BJ (cell line): Measurements from ENCODE around the gene NEDD9. TPM values are rescaled to one million over a fixed set of nuclear protein-coding genes. Genes with fewer than 3 reads are reported as not detected.

Experiments
- CTCF ChIA-PET: fragments of 350-600 bp; formaldehyde crosslinking; extraction: SDS; loops from one replicate; lab custom pipeline; 2021; ENCODE audit warnings: antibody characterized with exemption, inconsistent platforms; lab: Yijun Ruan, JAX
- POLR2A ChIA-PET: fragments of 300-600 bp; sonication (Branson Sonifier 250); formaldehyde crosslinking; extraction: SDS; loops from one replicate; lab custom pipeline; 2021; ENCODE audit warnings: antibody characterized with exemption; lab: Charles Lee
- DNase-seq: peaks from one replicate; pipeline ENCODE4 v3.0.0-alpha.2; 2011; ENCODE audit warnings: low read depth
- H3K27me3 ChIP-seq: 2 replicates; pipeline ENCODE4 v1.6.0; 2011; ENCODE audit warnings: low read length; ENCODE audit not compliant: control insufficient read depth, insufficient read depth
- H3K36me3 ChIP-seq: 2 replicates; pipeline ENCODE4 v1.5.1; 2011; ENCODE audit warnings: low read length; ENCODE audit not compliant: control insufficient read depth, insufficient read depth
- H3K4me3 ChIP-seq: 2 replicates; pipeline ENCODE4 v1.5.1; 2011; ENCODE audit warnings: low read depth, mild to moderate bottlenecking, control low read depth, low read length
- CTCF ChIP-seq: IDR thresholded peaks from 2 replicates; pipeline ENCODE4 v1.5.1; 2011; ENCODE audit warnings: low read depth, mild to moderate bottlenecking, control low read depth, inconsistent platforms, low read length, moderate library complexity; ENCODE audit not compliant: insufficient read depth
- polyA plus RNA-seq: library from polyadenylated mRNA; depleted of rRNA; stranded (reverse); fragments of >200 nt; gene quantifications from 2 replicates; pipeline ENCODE4 v1.2.3, GENCODE V29; 2011; rRNA removed
- small RNA-seq: library from RNA; depleted of rRNA; stranded (forward); fragments of <200 nt; gene quantifications from one replicate; pipeline ENCODE3, GENCODE V24; 2012; ENCODE audit warnings: low replicate concordance, low read depth; ENCODE audit not compliant: insufficient read length

The NEDD9 gene
- polyA plus RNA-seq, 1 experiment, result 25.6 TPM

- CTCF ChIA-PET, result no interaction called here
- no peak for DNase-seq
- H3K36me3 ChIP-seq, result no peaks in the 10 kb centered on the region
- TF ChIP-seq CTCF, result no peak
- POLR2A ChIA-PET, result no interaction called here
- H3K4me3 ChIP-seq, result no peak overlapping the region
- H3K27me3 ChIP-seq, result no peaks in the 10 kb centered on the region
Measured at GRCh38 chr6:11141295-11141694, 91.2 kb downstream of the NEDD9 start.

DNA sequence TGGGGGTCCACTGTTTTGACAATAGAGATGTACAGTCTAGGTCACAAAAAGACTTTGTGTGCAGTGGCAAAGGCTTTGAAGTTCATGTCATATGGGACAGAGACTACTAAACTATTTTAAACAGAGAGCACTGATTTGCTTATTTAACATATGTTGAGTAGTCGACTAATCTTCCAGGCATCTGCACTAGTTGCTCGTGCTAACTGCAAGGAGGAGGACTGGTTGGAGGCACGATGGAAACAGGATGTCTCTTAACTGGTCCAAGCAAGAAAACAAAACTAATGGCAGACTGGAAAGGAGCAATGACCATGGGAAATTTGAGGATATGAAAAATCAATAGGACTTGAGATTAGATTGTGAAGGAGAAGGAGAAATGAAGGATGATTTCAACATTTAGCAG lies 92.4 kb downstream of the NEDD9 start:
- Histone ChIP-seq H3K36me3 (no peaks in the 10 kb centered on the region), H3K27me3 (no peaks in the 10 kb centered on the region), H3K4me3 (no peak overlapping the region)
- no peak for DNase-seq
- ChIA-PET POLR2A (no interaction called here), CTCF (interaction anchor here (0.6 to 1.2 kb wide), 2 partner anchors 293 to 355 kb away, joined by 3 read pairs; no protein-coding TSS in a partner anchor)
- no peak for TF ChIP-seq CTCF

DNA sequence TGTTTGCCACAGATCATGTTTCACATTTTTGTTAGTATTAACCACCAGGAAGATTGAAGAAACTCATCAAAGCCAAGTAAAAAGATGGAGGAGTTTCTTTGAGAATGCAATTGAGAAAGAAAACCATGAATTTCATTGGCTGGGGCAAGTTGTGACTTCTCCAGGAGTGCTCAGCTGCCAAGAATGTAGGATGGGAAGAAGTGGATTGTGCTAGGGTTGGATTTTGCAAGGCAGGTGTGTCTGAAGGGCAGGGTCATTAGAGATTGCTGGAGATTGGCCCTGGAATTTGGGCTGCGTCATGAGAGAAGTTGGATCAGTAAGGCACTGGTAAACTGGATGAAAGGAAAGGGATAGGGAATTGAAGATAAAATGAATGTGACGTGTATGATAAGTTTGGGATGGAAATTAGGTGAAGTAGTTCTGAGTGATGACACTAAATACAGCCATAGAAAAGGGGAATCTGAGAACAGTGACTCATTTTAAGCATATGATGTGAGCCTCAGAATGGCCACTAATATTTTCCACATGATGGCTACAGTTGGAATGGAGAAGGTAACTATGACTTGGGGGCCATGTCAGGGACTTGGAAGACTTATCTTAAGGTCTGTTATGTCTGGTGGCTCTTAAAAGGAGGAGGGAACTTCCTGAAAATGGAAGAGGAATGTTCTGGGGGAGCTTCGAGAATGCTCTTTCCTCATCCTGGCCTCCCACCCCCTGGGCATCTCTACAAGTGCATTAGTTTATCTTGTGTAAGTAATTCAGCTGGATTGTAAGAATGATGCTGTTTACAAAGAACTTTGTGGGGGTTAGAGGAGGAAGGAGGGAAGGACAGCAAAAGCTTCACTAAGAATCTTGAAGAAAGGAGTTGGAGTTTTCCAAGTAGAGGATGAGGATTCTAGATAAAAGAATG lies 93.2 kb downstream of the NEDD9 start:
- POLR2A ChIA-PET, result no interaction called here
- Histone ChIP-seq H3K4me3 (no peak overlapping the region), H3K27me3 (no peaks in the 10 kb centered on the region), H3K36me3 (no peaks in the 10 kb centered on the region)
- TF ChIP-seq CTCF, result no peak
- peak; percentile 17 for DNase-seq
- CTCF ChIA-PET, result interaction anchor here (0.6 to 1.2 kb wide), 2 partner anchors 294 to 356 kb away, joined by 3 read pairs; no protein-coding TSS in a partner anchor

- no peak for DNase-seq
- H3K27me3 ChIP-seq, result no peaks in the 10 kb centered on the region
- H3K4me3 ChIP-seq, result no peak overlapping the region
- POLR2A ChIA-PET, result no interaction called here
- no peaks in the 10 kb centered on the region for H3K36me3 ChIP-seq
- TF ChIP-seq CTCF, result no peak
- CTCF ChIA-PET, result interaction anchor here (0.7 to 1.1 kb wide), 2 partner anchors 8 to 79 kb away, joined by 3 read pairs; no protein-coding TSS in a partner anchor
Measured at GRCh38 chr6:11136809-11137208, 95.7 kb downstream of the NEDD9 start.

Small RNAs within 50 kb of the gene (small RNA-seq; reads per million reads assigned to genes)
- not detected for gene AL136139.1

Other genes starting within 250 kb of the NEDD9 start
- 0.17 and 0.21 TPM in 2 replicates for gene ELOVL2, start 188.4 kb downstream of the NEDD9 start, polyA plus RNA-seq
- gene SMIM13, start 138.8 kb downstream of the NEDD9 start, polyA plus RNA-seq, result 3.0 and 5.3 TPM in 2 replicates
- not detected in 2 replicates for gene ERVFRD-1, start 120.9 kb downstream of the NEDD9 start, polyA plus RNA-seq